Adipocyte (in vitro differentiated cells): ENCODE results near the gene TPCN2.

Experiments
- DNase-seq: peaks from one replicate; pipeline ENCODE4 v3.0.0-alpha.2; 2015; ENCODE audit warnings: low read depth
- H3K27me3 ChIP-seq: replicated peaks from 2 replicates; pipeline ENCODE4 v1.7.0; 2013; ENCODE audit warnings: mild to moderate bottlenecking, low read length, moderate library complexity; ENCODE audit not compliant: control insufficient read depth, insufficient read depth
- H3K36me3 ChIP-seq: 2 replicates; pipeline ENCODE4 v1.7.0; 2013; ENCODE audit warnings: low read length, mild to moderate bottlenecking, moderate library complexity; ENCODE audit not compliant: control insufficient read depth, insufficient read depth, severe bottlenecking
- H3K4me1 ChIP-seq: 2 replicates; pipeline ENCODE4 v1.7.0; 2013; ENCODE audit warnings: mild to moderate bottlenecking, low read length, moderate library complexity; ENCODE audit not compliant: control insufficient read depth, insufficient read depth
- H3K4me3 ChIP-seq: 2 replicates; pipeline ENCODE4 v1.7.0; 2013; ENCODE audit warnings: mild to moderate bottlenecking, low read length, moderate library complexity
- H3K9ac ChIP-seq: 2 replicates; pipeline ENCODE4 v1.7.0; 2013; ENCODE audit warnings: mild to moderate bottlenecking, low read length, moderate library complexity
- H3K9me3 ChIP-seq: 2 replicates; pipeline ENCODE4 v1.7.0; 2013; ENCODE audit warnings: mild to moderate bottlenecking, low read length, moderate library complexity; ENCODE audit not compliant: control insufficient read depth

Gene TPCN2

GRCh38 chr11:69032833-69033232, 15.9 kb upstream of the TPCN2 start:
- no peak overlapping the region for H3K4me3 ChIP-seq
- H3K9ac ChIP-seq = no peak overlapping the region
- H3K9me3 ChIP-seq = no peaks in the 10 kb centered on the region
- peaks cover 19% of the 10 kb centered on the region for H3K4me1 ChIP-seq
- H3K27me3 ChIP-seq = no peaks in the 10 kb centered on the region
- no peaks in the 10 kb centered on the region for H3K36me3 ChIP-seq
- DNase-seq = no peak

- no peak for DNase-seq
- Histone ChIP-seq H3K27me3 (no peaks in the 10 kb centered on the region), H3K9me3 (no peaks in the 10 kb centered on the region), H3K4me3 (no peak overlapping the region), H3K4me1 (peaks cover 15% of the 10 kb centered on the region), H3K9ac (no peak overlapping the region), H3K36me3 (no peaks in the 10 kb centered on the region)
These were observed 15.3 kb upstream of the TPCN2 start for GRCh38 chr11:69033431-69033830.

GRCh38 chr11:69034123-69034867, 14.4 kb upstream of the TPCN2 start:
- Histone ChIP-seq H3K9ac (no peak overlapping the region), H3K4me1 (peaks cover 15% of the 10 kb centered on the region), H3K36me3 (no peaks in the 10 kb centered on the region), H3K27me3 (no peaks in the 10 kb centered on the region), H3K9me3 (no peaks in the 10 kb centered on the region), H3K4me3 (no peak overlapping the region)
- DNase-seq = no peak

- no peak for DNase-seq
These were observed 13.4 kb upstream of the TPCN2 start for GRCh38 chr11:69035150-69035945.

GRCh38 chr11:69035946-69036340, 12.8 kb upstream of the TPCN2 start:
- peaks cover 13% of the 10 kb centered on the region for H3K4me1 ChIP-seq
- H3K36me3 ChIP-seq = no peaks in the 10 kb centered on the region
- no peak overlapping the region for H3K4me3 ChIP-seq
- no peaks in the 10 kb centered on the region for H3K27me3 ChIP-seq
- no peak for DNase-seq
- H3K9me3 ChIP-seq = no peaks in the 10 kb centered on the region
- H3K9ac ChIP-seq = no peak overlapping the region

More at GRCh38 chr11:69035150-69035945, 13.4 kb upstream of the TPCN2 start:
- Histone ChIP-seq H3K36me3 (no peaks in the 10 kb centered on the region), H3K27me3 (no peaks in the 10 kb centered on the region), H3K9ac (no peak overlapping the region), H3K9me3 (no peaks in the 10 kb centered on the region), H3K4me1 (peaks cover 15% of the 10 kb centered on the region), H3K4me3 (no peak overlapping the region)

GRCh38 chr11:69037074-69037473, 11.7 kb upstream of the TPCN2 start:
- H3K36me3 ChIP-seq = no peaks in the 10 kb centered on the region
- no peaks in the 10 kb centered on the region for H3K9me3 ChIP-seq
- DNase-seq = no peak

GRCh38 chr11:69037544-69037943, 11.2 kb upstream of the TPCN2 start:
- no peak for DNase-seq
- Histone ChIP-seq H3K36me3 (no peaks in the 10 kb centered on the region), H3K9me3 (no peaks in the 10 kb centered on the region), H3K4me1 (peaks cover 19% of the 10 kb centered on the region), H3K9ac (no peak overlapping the region), H3K27me3 (no peaks in the 10 kb centered on the region), H3K4me3 (no peak overlapping the region)

More at GRCh38 chr11:69037074-69037473, 11.7 kb upstream of the TPCN2 start:
- Histone ChIP-seq H3K4me1 (peaks cover 19% of the 10 kb centered on the region), H3K4me3 (no peak overlapping the region), H3K27me3 (no peaks in the 10 kb centered on the region), H3K9ac (no peak overlapping the region)

GRCh38 chr11:69039501-69039900, 9.2 kb upstream of the TPCN2 start:
- Histone ChIP-seq H3K36me3 (no peaks in the 10 kb centered on the region), H3K27me3 (no peaks in the 10 kb centered on the region), H3K9me3 (no peaks in the 10 kb centered on the region), H3K9ac (no peak overlapping the region), H3K4me1 (peaks cover 25% of the 10 kb centered on the region), H3K4me3 (no peak overlapping the region)
- DNase-seq = no peak

- no peak for DNase-seq
- no peak overlapping the region for H3K4me3 ChIP-seq
- no peaks in the 10 kb centered on the region for H3K27me3 ChIP-seq
- no peak overlapping the region for H3K9ac ChIP-seq
- peaks cover 30% of the 10 kb centered on the region for H3K4me1 ChIP-seq
- H3K36me3 ChIP-seq = no peaks in the 10 kb centered on the region
- H3K9me3 ChIP-seq = no peaks in the 10 kb centered on the region
These were observed 8.7 kb upstream of the TPCN2 start for GRCh38 chr11:69040051-69040450.

GRCh38 chr11:69040581-69041260, 8.0 kb upstream of the TPCN2 start:
- peak; percentile 60 for DNase-seq
- Histone ChIP-seq H3K4me1 (peaks cover 30% of the 10 kb centered on the region), H3K27me3 (no peaks in the 10 kb centered on the region), H3K9ac (no peak overlapping the region), H3K36me3 (no peaks in the 10 kb centered on the region), H3K4me3 (no peak overlapping the region), H3K9me3 (no peaks in the 10 kb centered on the region)

GRCh38 chr11:69041516-69041915, 7.2 kb upstream of the TPCN2 start:
- no peaks in the 10 kb centered on the region for H3K9me3 ChIP-seq
- no peaks in the 10 kb centered on the region for H3K27me3 ChIP-seq
- no peak for DNase-seq
- H3K4me1 ChIP-seq = peaks cover 25% of the 10 kb centered on the region
- no peak overlapping the region for H3K9ac ChIP-seq
- H3K4me3 ChIP-seq = no peak overlapping the region
- H3K36me3 ChIP-seq = no peaks in the 10 kb centered on the region
